HFFc6 (cell line): ENCODE data around the gene PBLD. TPM values are rescaled to one million over a fixed set of nuclear protein-coding genes. Genes with fewer than 3 reads are reported as not detected.
"Not testable (repeated sequence)": the region's sequence is repeated elsewhere in the genome, so short reads cannot be mapped to it uniquely, and the experiment has no call there.

Experiments used
- DNase-seq: peaks from one replicate; pipeline ENCODE4 v3.0.0-alpha.2; 2018
- H3K27ac Mint-ChIP-seq: 2 replicates; pipeline ENCODE4 v1.8.0; 2020; ENCODE audit warnings: mild to moderate bottlenecking, mixed read lengths
- H3K27me3 Mint-ChIP-seq: 2 replicates; pipeline ENCODE4 v1.8.0; 2021; ENCODE audit warnings: mild to moderate bottlenecking, moderate library complexity, mixed read lengths; ENCODE audit not compliant: insufficient read depth
- H3K36me3 Mint-ChIP-seq: 2 replicates; pipeline ENCODE4 v1.8.0; 2021; ENCODE audit warnings: low read depth, mixed read lengths
- H3K4me1 Mint-ChIP-seq: 2 replicates; pipeline ENCODE4 v1.8.0; 2020; ENCODE audit warnings: low read depth, mixed read lengths
- H3K4me3 Mint-ChIP-seq: 2 replicates; pipeline ENCODE4 v1.8.0; 2020; ENCODE audit warnings: mild to moderate bottlenecking, moderate library complexity, mixed read lengths
- H3K9me3 Mint-ChIP-seq: 2 replicates; pipeline ENCODE4 v1.8.0; 2020; ENCODE audit warnings: mild to moderate bottlenecking, mixed read lengths
- CTCF ChIP-seq: fragments of 200-600 bp; sonication (generic); IDR thresholded peaks from 2 replicates; pipeline ENCODE4 v1.5.0; 2021; ENCODE audit warnings: antibody characterized with exemption, mild to moderate bottlenecking
- total RNA-seq, 6 experiments: library from RNA; stranded (reverse); fragmentation: NEBNext Ultra II Directional; extraction: Animal tissue kit (Norgen Biotek cat#: 25700); gene quantifications; 2 replicates in 1 of 6; 3 replicates in 5 of 6; pipeline ENCODE4 v1.2.3, GENCODE V29; 2021

Gene PBLD
- total RNA-seq, 6 experiments from 2014 or later: 9.9 to 13.6 (median 11.5) TPM

- no peak for TF ChIP-seq CTCF
- DNase-seq: no peak
- H3K4me1 Mint-ChIP-seq: no peaks in the 10 kb centered on the region
- no peaks in the 10 kb centered on the region for H3K9me3 Mint-ChIP-seq
- no peak overlapping the region for H3K27ac Mint-ChIP-seq
- no peaks in the 10 kb centered on the region for H3K36me3 Mint-ChIP-seq
- H3K27me3 Mint-ChIP-seq: peaks cover 38% of the 10 kb centered on the region
- no peak overlapping the region for H3K4me3 Mint-ChIP-seq
Measured at GRCh38 chr10:68253346-68253745, 79.4 kb downstream of the PBLD start.

GRCh38 chr10:68251625-68252495 lies 80.9 kb downstream of the PBLD start:
- Mint-ChIP-seq H3K4me1 (no peaks in the 10 kb centered on the region), H3K27ac (no peak overlapping the region), H3K4me3 (no peak overlapping the region), H3K36me3 (no peaks in the 10 kb centered on the region), H3K9me3 (no peaks in the 10 kb centered on the region), H3K27me3 (peaks cover 40% of the 10 kb centered on the region)
- no peak for DNase-seq
- TF ChIP-seq CTCF: no peak

GRCh38 chr10:68251151-68251550 lies 81.6 kb downstream of the PBLD start:
- peaks cover 35% of the 10 kb centered on the region for H3K27me3 Mint-ChIP-seq
- TF ChIP-seq CTCF: no peak
- H3K4me1 Mint-ChIP-seq: no peaks in the 10 kb centered on the region
- H3K4me3 Mint-ChIP-seq: no peak overlapping the region
- no peak for DNase-seq
- H3K9me3 Mint-ChIP-seq: no peaks in the 10 kb centered on the region
- H3K27ac Mint-ChIP-seq: no peak overlapping the region
- no peaks in the 10 kb centered on the region for H3K36me3 Mint-ChIP-seq

GRCh38 chr10:68249297-68249696 lies 83.4 kb downstream of the PBLD start:
- H3K27me3 Mint-ChIP-seq: peaks cover 37% of the 10 kb centered on the region
- DNase-seq: no peak

GRCh38 chr10:68247931-68248330 lies 84.8 kb downstream of the PBLD start:
- Mint-ChIP-seq H3K27ac (no peak overlapping the region), H3K4me1 (no peaks in the 10 kb centered on the region), H3K4me3 (no peak overlapping the region), H3K27me3 (peaks cover 24% of the 10 kb centered on the region), H3K36me3 (no peaks in the 10 kb centered on the region), H3K9me3 (no peaks in the 10 kb centered on the region)
- DNase-seq: no peak
- no peak for TF ChIP-seq CTCF

More at GRCh38 chr10:68249297-68249696, 83.4 kb downstream of the PBLD start:
- Mint-ChIP-seq H3K4me3 (no peak overlapping the region), H3K36me3 (no peaks in the 10 kb centered on the region), H3K4me1 (no peaks in the 10 kb centered on the region), H3K27ac (no peak overlapping the region), H3K9me3 (no peaks in the 10 kb centered on the region)
- TF ChIP-seq CTCF: no peak

GRCh38 chr10:68246397-68246796 lies 86.3 kb downstream of the PBLD start:
- H3K36me3 Mint-ChIP-seq, H3K4me3 Mint-ChIP-seq, H3K4me1 Mint-ChIP-seq, H3K9me3 Mint-ChIP-seq, DNase-seq, H3K27ac Mint-ChIP-seq: not testable (repeated sequence)
- peaks cover 23% of the 10 kb centered on the region for H3K27me3 Mint-ChIP-seq
